NCI-H2227 (cell line): ENCODE measurements around the gene UBTD2.

ENCODE experiments used
- DNase-seq: peaks from one replicate; lab custom pipeline; 2025; ENCODE audit not compliant: unreplicated experiment; lab: John Stamatoyannopoulos, UW

The UBTD2 gene

DNA sequence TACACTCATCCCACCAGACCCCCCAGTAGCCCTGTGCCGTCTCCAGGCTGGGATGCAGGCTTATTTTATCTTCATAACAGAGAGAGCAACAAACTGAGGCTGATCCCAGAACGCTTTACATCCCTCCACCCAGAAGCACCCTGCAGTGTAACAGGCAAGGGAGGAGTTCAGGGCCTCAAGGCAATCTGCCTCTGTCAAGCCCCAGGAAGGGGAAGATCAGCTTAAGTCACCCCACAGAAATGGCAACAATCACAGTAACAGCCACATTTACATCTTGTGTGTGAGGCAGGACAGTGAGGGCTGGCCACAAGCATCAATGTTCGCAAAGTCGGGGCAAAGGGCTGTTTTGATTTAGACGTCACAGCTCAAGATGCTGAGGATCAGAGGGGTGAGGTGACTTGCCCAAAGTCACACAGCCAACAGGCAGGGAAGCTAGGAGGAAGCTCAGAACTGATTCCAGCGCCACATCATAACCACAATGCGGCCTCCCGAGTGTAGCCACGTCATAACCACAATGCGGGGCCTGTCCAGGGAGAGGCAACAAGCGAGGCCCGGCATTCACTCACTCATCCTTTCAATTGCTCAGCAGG lies 109.9 kb downstream of the UBTD2 start:
- no peak for DNase-seq

GRCh38 chr5:172172912-172173563 lies 110.5 kb downstream of the UBTD2 start:
- DNase-seq, result no peak

DNA sequence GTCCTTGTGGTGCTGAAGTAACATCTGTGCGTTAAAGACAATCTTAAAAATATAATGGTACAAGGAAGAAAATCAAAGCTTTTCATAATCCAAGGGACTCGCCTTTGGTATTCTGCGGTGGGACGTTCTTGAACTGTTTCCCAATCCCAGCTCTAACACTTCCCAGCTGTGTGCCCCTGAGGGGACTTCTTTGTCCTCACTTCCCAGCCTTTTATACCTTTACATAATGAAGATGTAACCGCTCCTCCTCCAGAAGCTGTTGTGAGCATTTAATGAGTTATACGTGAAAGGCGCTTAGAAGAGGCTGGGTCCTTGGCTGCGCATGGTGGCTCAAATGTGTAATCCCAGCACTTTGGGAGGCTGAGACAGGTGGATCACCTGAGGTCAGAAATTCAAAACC lies 112.4 kb downstream of the UBTD2 start:
- no peak for DNase-seq

DNA sequence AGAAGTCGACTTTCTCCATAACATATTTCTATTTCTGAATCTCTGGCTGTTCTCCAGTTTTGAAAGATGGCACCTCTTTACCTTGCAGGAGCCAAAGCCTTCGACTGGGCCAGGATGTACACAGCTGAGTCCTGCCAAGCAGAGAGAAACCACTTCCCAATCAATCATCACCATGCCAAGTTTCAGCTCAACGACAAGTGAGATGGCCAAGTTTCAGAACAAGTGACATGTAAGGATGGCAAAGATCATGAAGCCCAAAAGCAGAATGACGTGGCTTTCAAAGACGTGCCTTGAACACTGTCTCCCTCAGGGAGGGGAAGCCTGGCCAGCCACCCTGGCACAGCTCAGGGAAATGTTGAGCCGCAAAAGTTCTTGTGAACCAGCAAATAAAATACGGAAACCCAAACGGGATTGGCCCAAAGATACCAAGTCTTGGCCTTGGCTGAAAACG lies 113.3 kb downstream of the UBTD2 start:
- no peak for DNase-seq

- DNase-seq, result no peak
These were observed 114.3 kb downstream of the UBTD2 start for GRCh38 chr5:172169216-172169615.

GRCh38 chr5:172168311-172168710 lies 115.3 kb downstream of the UBTD2 start:
- DNase-seq, result no peak

GRCh38 chr5:172167895-172168294 lies 115.7 kb downstream of the UBTD2 start:
- no peak for DNase-seq

DNA sequence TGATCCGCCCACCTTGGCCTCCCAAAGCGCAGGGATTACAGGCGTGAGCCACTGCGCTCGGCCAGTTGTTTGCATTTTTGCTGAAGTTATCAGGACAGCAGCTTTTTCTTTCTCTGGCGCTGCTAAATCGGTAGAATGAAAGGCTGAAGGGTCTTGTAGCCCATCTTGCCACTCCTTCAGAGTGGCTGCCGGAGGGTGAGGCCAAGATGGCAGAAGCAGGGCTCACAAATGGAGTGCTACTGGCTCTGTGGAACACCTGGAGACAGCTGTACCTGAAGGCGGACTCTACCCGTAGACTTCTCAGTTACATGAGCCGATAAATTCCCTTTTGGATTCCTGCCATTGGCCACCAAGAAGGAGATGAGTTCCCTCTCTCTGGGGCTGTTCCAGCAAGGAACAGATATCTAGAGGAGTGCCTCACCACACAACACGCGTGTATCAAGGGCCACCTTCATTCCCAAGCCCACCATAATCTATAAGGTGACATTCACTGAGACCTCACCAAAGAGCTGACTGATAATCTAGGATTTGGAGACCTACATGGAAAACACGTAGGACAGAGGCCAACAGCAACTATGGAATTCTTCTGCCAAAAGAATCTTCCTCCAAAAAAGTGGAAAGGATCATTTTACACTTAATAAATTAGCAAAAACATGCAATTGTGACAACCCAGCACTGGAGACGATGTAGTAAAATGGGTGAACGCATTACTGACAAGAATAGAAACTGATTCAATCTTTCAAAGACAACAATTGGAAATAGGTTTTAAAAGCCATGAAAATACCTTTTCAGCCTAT lies 117.3 kb downstream of the UBTD2 start:
- DNase-seq, result no peak

- no peak for DNase-seq
These were observed 118.1 kb downstream of the UBTD2 start for GRCh38 chr5:172165465-172165864.

- no peak for DNase-seq
These were observed 118.8 kb downstream of the UBTD2 start for GRCh38 chr5:172164769-172165212.

DNA sequence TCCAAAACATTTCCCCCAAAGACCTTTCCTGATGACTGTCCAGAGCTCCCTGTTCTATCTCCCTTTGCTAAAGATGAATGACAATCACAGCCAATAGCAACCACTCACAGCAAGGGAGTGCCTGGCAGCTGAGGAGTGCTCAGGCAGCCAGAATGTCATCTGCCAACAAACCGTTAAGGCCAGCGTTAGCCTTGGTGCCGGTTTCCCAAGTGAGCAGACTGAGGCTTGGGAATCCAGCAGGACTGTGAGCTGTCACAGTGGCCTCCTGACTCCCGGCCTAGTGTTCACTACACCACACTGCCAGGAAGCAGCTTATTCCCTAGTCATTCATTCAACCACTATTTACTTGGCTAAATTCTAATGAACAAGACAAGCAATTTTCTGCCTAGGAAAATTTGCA lies 120.2 kb downstream of the UBTD2 start:
- no peak for DNase-seq

DNA sequence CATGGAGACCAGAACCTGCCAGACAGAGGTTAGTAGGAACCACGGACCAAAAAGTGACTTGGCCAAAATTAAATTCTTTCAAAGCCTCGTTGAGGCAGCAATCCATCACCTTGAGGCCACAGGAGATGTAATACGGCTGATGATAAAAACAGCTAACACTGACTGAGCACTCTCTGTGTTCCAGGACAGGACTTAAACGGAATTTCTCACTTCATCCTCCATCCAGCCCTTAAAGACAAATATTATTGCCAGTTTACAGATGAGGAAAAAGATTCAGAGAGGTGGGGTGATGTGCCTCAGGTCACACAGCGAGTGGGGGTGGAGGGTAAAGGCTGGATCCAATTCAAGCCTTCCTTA lies 120.6 kb downstream of the UBTD2 start:
- DNase-seq, result no peak

DNA sequence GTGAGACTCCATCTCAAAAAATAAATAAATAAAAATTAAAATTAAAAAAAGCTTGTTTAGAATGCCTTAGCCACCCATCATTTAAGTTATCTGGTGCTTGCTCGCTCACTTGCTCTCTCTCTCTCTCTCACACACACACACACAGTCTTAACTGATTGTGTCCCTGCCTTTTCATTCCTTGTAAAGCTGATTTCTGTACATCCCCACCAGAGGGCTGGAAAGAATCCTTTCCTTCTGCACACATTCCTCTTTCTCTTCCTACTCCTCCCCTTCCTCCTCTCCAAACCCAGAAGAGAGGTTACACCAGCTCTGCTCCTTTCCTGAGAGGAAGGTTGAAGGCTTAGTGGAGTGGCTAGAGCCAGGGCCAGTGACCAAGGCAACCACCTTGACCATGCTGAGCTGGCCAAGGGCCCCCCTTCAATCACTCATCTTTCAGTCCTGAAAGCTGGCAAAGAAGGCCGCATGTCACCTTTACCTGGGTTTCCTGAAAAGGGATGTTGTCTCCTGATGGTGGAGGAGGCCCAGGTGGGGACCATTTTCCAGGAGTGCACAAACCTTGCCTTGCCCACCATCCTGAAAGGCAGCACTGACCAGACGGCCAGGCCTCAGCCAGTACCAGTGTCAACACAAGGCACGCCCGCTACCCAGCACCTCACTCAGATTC lies 121.1 kb downstream of the UBTD2 start:
- DNase-seq, result no peak

DNA sequence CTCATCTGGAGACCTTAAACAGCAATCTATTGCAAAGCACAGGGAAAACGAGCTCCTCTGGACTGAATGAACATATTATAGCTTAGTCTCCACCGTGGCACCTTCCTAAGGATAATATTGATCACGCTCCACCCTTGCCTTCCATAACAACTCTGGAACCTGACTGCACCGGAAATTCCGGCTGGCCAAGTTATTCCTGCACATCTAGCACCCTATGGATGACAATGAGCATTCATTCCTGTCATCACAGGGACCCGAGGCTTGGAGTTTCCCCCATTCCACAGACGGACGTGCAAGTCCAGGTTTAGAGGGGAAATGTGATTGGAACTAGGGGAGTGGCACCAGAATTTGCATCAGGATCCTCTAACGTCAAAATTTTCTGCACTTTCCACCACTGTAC lies 123.1 kb downstream of the UBTD2 start:
- no peak for DNase-seq
